Nephron progenitor cell (in vitro differentiated cells): ENCODE results near the gene RDH5.

Experiments used
- DNase-seq: peaks from one replicate; pipeline ENCODE4 v3.0.0; 2021
- H3K27ac Mint-ChIP-seq: 2 replicates; pipeline ENCODE4 v1.8.0; 2021; ENCODE audit warnings: mild to moderate bottlenecking, moderate library complexity, mixed read lengths
- H3K27me3 Mint-ChIP-seq: 2 replicates; pipeline ENCODE4 v1.8.0; 2021; ENCODE audit warnings: mild to moderate bottlenecking, low read depth, mixed read lengths; ENCODE audit not compliant: poor library complexity
- H3K36me3 Mint-ChIP-seq: 2 replicates; pipeline ENCODE4 v1.8.0; 2021; ENCODE audit warnings: low read depth, mixed read lengths
- H3K4me1 Mint-ChIP-seq: 2 replicates; pipeline ENCODE4 v1.8.0; 2021; ENCODE audit warnings: mixed read lengths
- H3K4me3 Mint-ChIP-seq: 2 replicates; pipeline ENCODE4 v1.8.0; 2021; ENCODE audit warnings: mild to moderate bottlenecking, moderate library complexity, mixed read lengths
- H3K9me3 Mint-ChIP-seq: 2 replicates; pipeline ENCODE4 v1.8.0; 2021; ENCODE audit warnings: mild to moderate bottlenecking, moderate library complexity, mixed read lengths
- TF ChIP-seq, protein P1 (sequence below): fragments of 200-600 bp; sonication (generic); IDR thresholded peaks from 2 replicates; pipeline ENCODE4 v1.5.0; 2021; ENCODE audit warnings: antibody characterized with exemption

RDH5 gene

DNA sequence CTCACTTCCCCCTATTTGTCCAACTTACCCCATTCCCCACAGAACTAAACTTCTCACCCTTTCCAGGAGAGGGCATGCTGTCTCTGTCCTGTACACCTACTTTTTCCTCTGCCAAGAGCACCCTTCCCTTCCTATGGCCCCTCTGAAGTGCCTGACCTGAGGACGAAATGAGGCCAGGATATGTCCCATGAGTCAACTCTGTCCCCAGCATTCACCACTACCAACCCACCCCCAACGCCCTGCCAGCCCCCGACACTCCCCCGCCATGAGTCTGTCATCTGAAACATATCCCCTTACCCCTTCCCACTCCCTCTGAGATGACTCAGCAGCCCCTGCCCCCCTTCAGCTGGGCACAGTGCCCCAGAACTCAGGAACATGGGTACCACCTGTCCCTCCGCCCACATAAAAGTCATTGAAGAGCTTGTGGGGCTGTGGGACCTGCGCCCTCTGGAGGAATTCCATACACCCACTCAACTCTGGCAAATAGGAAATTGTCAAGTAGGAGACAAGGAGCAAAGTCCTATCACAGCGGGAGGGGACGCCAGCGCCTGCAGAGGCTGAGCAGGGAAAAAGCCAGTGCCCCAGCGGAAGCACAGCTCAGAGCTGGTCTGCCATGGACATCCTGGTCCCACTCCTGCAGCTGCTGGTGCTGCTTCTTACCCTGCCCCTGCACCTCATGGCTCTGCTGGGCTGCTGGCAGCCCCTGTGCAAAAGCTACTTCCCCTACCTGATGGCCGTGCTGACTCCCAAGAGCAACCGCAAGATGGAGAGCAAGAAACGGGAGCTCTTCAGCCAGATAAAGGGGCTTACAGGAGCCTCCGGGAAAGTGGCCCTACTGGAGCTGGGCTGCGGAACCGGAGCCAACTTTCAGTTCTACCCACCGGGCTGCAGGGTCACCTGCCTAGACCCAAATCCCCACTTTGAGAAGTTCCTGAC lies 38.8 kb upstream of the RDH5 start:
- H3K27ac Mint-ChIP-seq: no peak overlapping the region
- peaks cover 34% of the 10 kb centered on the region for H3K4me1 Mint-ChIP-seq
- DNase-seq: peak; percentile 61
- TF ChIP-seq, protein P1, sequence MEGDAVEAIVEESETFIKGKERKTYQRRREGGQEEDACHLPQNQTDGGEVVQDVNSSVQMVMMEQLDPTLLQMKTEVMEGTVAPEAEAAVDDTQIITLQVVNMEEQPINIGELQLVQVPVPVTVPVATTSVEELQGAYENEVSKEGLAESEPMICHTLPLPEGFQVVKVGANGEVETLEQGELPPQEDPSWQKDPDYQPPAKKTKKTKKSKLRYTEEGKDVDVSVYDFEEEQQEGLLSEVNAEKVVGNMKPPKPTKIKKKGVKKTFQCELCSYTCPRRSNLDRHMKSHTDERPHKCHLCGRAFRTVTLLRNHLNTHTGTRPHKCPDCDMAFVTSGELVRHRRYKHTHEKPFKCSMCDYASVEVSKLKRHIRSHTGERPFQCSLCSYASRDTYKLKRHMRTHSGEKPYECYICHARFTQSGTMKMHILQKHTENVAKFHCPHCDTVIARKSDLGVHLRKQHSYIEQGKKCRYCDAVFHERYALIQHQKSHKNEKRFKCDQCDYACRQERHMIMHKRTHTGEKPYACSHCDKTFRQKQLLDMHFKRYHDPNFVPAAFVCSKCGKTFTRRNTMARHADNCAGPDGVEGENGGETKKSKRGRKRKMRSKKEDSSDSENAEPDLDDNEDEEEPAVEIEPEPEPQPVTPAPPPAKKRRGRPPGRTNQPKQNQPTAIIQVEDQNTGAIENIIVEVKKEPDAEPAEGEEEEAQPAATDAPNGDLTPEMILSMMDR: no peak
- H3K36me3 Mint-ChIP-seq: no peaks in the 10 kb centered on the region
- peaks cover 12% of the 10 kb centered on the region for H3K27me3 Mint-ChIP-seq
- H3K4me3 Mint-ChIP-seq: peak overlapping the region; percentile 84
- no peaks in the 10 kb centered on the region for H3K9me3 Mint-ChIP-seq

- Mint-ChIP-seq H3K36me3 (no peaks in the 10 kb centered on the region), H3K27me3 (peaks cover 10% of the 10 kb centered on the region), H3K4me1 (peaks cover 34% of the 10 kb centered on the region), H3K9me3 (no peaks in the 10 kb centered on the region), H3K4me3 (peak overlapping the region; percentile 84), H3K27ac (no peak overlapping the region)
- TF ChIP-seq, protein P1: no peak
- no peak for DNase-seq
Measured at GRCh38 chr12:55682087-55682796, 38.0 kb upstream of the RDH5 start.

DNA sequence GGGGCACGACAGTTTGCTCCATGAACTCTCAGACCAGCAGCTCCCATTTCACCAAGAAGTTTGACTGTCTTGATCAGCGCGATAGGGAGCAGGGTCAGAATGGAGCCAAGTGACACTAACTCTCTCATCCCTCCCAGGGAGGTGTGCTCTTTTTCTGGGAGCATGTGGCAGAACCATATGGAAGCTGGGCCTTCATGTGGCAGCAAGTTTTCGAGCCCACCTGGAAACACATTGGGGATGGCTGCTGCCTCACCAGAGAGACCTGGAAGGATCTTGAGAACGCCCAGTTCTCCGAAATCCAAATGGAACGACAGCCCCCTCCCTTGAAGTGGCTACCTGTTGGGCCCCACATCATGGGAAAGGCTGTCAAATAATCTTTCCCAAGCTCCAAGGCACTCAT lies 36.5 kb upstream of the RDH5 start:
- DNase-seq: no peak
- Mint-ChIP-seq H3K9me3 (no peaks in the 10 kb centered on the region), H3K36me3 (no peaks in the 10 kb centered on the region), H3K4me3 (no peak overlapping the region), H3K27me3 (peaks cover 6% of the 10 kb centered on the region), H3K4me1 (peaks cover 34% of the 10 kb centered on the region), H3K27ac (no peak overlapping the region)
- TF ChIP-seq, protein P1: no peak

DNA sequence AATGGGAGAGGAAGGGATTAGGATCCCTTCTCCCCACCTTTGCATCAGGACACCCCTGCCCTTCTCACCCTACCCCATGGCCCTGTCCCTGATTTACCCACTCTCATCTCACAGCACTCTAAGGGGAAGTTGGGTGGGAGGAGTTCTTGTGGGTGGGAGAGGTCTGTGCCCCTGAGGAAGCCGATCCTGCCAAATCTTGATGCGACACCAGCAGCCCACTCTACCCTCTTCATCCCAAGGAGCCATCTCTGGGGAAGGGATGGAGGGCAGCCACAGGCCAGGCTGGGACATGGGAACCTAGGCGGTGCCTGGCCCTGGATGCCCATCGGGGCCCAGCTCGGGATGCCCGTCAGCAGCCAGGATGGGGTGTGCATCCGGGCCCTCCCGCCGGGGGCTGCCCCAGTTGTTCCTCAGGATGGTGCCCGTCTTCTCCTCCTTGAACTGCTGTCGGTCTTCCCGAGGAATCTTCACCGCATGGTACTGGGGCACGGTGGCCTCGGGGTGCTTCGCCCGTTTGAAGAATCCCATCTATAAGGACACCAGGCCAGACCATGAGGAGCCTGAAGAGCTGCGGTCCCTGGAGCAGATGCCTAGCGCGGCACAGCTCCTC lies 35.3 kb upstream of the RDH5 start:
- no peak overlapping the region for H3K27ac Mint-ChIP-seq
- no peaks in the 10 kb centered on the region for H3K36me3 Mint-ChIP-seq
- peaks cover 34% of the 10 kb centered on the region for H3K4me1 Mint-ChIP-seq
- DNase-seq: no peak
- no peak overlapping the region for H3K4me3 Mint-ChIP-seq
- no peaks in the 10 kb centered on the region for H3K9me3 Mint-ChIP-seq
- H3K27me3 Mint-ChIP-seq: peaks cover 3% of the 10 kb centered on the region
- TF ChIP-seq, protein P1: no peak

DNA sequence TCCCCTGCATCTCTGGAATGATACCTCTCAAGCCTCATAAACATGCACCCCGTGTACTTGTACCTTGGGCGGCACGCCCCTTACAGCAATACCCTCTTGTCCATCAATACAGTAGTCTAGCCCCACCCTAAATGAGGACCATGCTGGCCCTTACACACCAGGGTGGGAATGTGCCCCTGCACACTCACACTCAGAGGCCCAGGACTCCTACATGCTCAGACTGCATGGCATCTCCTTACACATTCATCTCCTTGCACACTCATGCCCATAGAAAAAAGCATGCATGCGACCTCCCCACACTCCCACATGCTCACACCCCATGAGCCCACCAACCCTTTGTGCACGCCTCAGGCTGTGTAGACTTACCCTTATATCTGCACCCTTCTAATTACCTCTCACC lies 34.5 kb upstream of the RDH5 start:
- no peak overlapping the region for H3K4me3 Mint-ChIP-seq
- H3K27me3 Mint-ChIP-seq: peaks cover 3% of the 10 kb centered on the region
- no peak overlapping the region for H3K27ac Mint-ChIP-seq
- no peaks in the 10 kb centered on the region for H3K36me3 Mint-ChIP-seq
- H3K9me3 Mint-ChIP-seq: no peaks in the 10 kb centered on the region
- DNase-seq: no peak
- peaks cover 33% of the 10 kb centered on the region for H3K4me1 Mint-ChIP-seq
- TF ChIP-seq, protein P1: no peak
